ENCODE results near the gene CAMTA1. TPM values are rescaled to one million over a fixed set of nuclear protein-coding genes. Genes with fewer than 3 reads are reported as not detected.

The CAMTA1 gene
- total and polyA plus RNA-seq, 2 experiments from 2014 or later = 89.0 to 145 TPM

- Histone ChIP-seq H3K9me3 (ENCODE audit: low read depth) (no peaks in the 10 kb centered on the region), H3K27me3 (no peaks in the 10 kb centered on the region), H2AFZ (no peak overlapping the region), H3K79me2 (peaks cover 39% of the 10 kb centered on the region), H3K27ac (no peak overlapping the region), H3K4me1 (ENCODE audit: insufficient read depth) (peaks cover 18% of the 10 kb centered on the region), H3K4me2 (no peak overlapping the region), H3K4me3 (no peak overlapping the region), H3K9me2 (replicated peaks; ENCODE audit: insufficient read depth) (no peaks in the 10 kb centered on the region), H3K36me3 (replicated peaks; ENCODE audit: insufficient read depth, low read depth) (no peaks in the 10 kb centered on the region), H4K20me1 (ENCODE audit: insufficient read depth, poor library complexity, severe bottlenecking) (no peaks in the 10 kb centered on the region)
- no peak for DNase-seq (ENCODE audit: low spot score)
- 93% methylated on average over 6 of the region's 6 CpGs for WGBS (ENCODE audit: low lambda C conversion rate, missing lambda C conversion rate)
- TF ChIP-seq EZH2 (IDR thresholded peaks at IDR 0.05; ENCODE audit: borderline replicate concordance) = no peak
- TF ChIP-seq CTCF (IDR thresholded peaks at IDR 0.05; ENCODE audit: poor library complexity) = no peak
- no peak for TF ChIP-seq EZH2phosphoT487 (IDR thresholded peaks at IDR 0.05; ENCODE audit: low read depth, severe bottlenecking, unreplicated experiment)
Measured at GRCh38 chr1:6824665-6825368, 39.6 kb downstream of the CAMTA1 start.

GRCh38 chr1:6825828-6826227 lies 40.6 kb downstream of the CAMTA1 start:
- H3K4me3 ChIP-seq = no peak overlapping the region
- peak overlapping the region; percentile 31 for H3K27ac ChIP-seq

GRCh38 chr1:6827079-6827478 lies 41.8 kb downstream of the CAMTA1 start:
- TF ChIP-seq CTCF (IDR thresholded peaks at IDR 0.05; ENCODE audit: poor library complexity) (no peak), EZH2 (IDR thresholded peaks at IDR 0.05; ENCODE audit: borderline replicate concordance) (no peak), EZH2phosphoT487 (IDR thresholded peaks at IDR 0.05; ENCODE audit: low read depth, severe bottlenecking, unreplicated experiment) (no peak)
- no peaks in the 10 kb centered on the region for H3K36me3 ChIP-seq (replicated peaks; ENCODE audit: insufficient read depth, low read depth)
- no peaks in the 10 kb centered on the region for H3K27me3 ChIP-seq
- H3K9me2 ChIP-seq (replicated peaks; ENCODE audit: insufficient read depth) = no peaks in the 10 kb centered on the region
- H3K27ac ChIP-seq = no peak overlapping the region
- H3K4me3 ChIP-seq = no peak overlapping the region
- H2AFZ ChIP-seq = no peak overlapping the region
- H3K79me2 ChIP-seq = peaks cover 28% of the 10 kb centered on the region
- no peak overlapping the region for H3K4me2 ChIP-seq
- H3K9me3 ChIP-seq (ENCODE audit: low read depth) = no peaks in the 10 kb centered on the region
- H3K4me1 ChIP-seq (ENCODE audit: insufficient read depth) = peaks cover 12% of the 10 kb centered on the region
- WGBS (ENCODE audit: low lambda C conversion rate, missing lambda C conversion rate) = 83% methylated on average over 3 of the region's 3 CpGs
- H4K20me1 ChIP-seq (ENCODE audit: insufficient read depth, poor library complexity, severe bottlenecking) = no peaks in the 10 kb centered on the region
- DNase-seq (ENCODE audit: low spot score) = no peak

More at GRCh38 chr1:6825828-6826227, 40.6 kb downstream of the CAMTA1 start:
- 86% methylated on average over 4 of the region's 4 CpGs for WGBS (ENCODE audit: low lambda C conversion rate, missing lambda C conversion rate)
- Histone ChIP-seq H3K27me3 (no peaks in the 10 kb centered on the region), H3K79me2 (peaks cover 36% of the 10 kb centered on the region), H3K36me3 (replicated peaks; ENCODE audit: insufficient read depth, low read depth) (no peaks in the 10 kb centered on the region), H3K4me1 (ENCODE audit: insufficient read depth) (peaks cover 15% of the 10 kb centered on the region), H3K4me2 (peak overlapping the region; percentile 11), H3K9me3 (ENCODE audit: low read depth) (no peaks in the 10 kb centered on the region), H3K9me2 (replicated peaks; ENCODE audit: insufficient read depth) (no peaks in the 10 kb centered on the region), H4K20me1 (ENCODE audit: insufficient read depth, poor library complexity, severe bottlenecking) (no peaks in the 10 kb centered on the region), H2AFZ (no peak overlapping the region)
- DNase-seq (ENCODE audit: low spot score) = no peak
- TF ChIP-seq EZH2 (IDR thresholded peaks at IDR 0.05; ENCODE audit: borderline replicate concordance) (no peak), EZH2phosphoT487 (IDR thresholded peaks at IDR 0.05; ENCODE audit: low read depth, severe bottlenecking, unreplicated experiment) (no peak), CTCF (IDR thresholded peaks at IDR 0.05; ENCODE audit: poor library complexity) (no peak)

Data from hepatocyte (in vitro differentiated cells).